CD4-positive, alpha-beta T cell treated with Interleukin-4 for 4 hours (primary cell): ENCODE results near the gene TMEM132D.
"Not testable (repeated sequence)": the region's sequence is repeated elsewhere in the genome, so short reads cannot be mapped to it uniquely, and the experiment has no call there.

Source experiments
- DNase-seq: peaks from one replicate; pipeline ENCODE4 v3.0.0-alpha.2; 2020

TMEM132D gene

GRCh38 chr12:129566800-129567199 is 337.0 kb downstream of the TMEM132D start:
- no peak for DNase-seq

GRCh38 chr12:129564768-129565167 is 339.1 kb downstream of the TMEM132D start:
- no peak for DNase-seq

GRCh38 chr12:129563266-129563665 is 340.6 kb downstream of the TMEM132D start:
- no peak for DNase-seq

- DNase-seq: no peak
Observed at GRCh38 chr12:129561304-129561703, 342.5 kb downstream of the TMEM132D start.

DNA sequence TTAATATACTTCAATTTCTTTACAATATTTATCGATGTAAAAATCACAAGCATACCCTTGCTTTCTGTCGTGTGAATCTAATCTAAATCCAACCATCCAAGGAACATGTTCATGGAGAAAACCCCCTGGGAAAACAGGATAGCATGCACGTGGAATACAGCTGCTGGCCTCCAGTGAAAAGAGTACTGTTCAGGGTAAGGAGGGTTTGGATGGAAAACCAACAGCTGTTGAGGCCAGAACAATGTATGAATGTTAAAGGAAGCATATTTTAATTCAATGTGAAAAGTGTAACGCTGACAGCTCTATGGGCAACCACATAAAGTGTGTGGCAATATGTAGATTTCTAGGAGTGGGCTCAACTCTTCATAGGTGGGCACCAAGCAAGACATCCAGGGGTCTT is 344.0 kb downstream of the TMEM132D start:
- no peak for DNase-seq

DNA sequence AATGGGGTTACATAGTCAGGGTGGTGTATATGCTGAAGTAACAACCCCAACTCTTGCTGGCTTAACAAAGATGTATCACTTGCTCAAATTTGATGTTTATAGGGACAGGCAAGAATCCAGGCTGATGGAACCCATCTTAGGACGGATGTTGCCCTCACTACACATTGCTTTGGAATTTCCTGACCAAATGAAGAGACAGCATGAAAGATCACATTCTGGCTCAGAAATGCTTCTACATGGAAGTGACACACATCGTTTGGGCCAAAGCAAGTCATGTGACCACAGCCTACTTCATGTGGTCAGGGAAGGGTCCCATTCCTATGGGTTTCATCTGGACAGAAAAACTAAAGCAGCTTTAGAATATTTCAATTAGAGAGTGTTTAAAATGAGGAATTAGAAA is 345.8 kb downstream of the TMEM132D start:
- DNase-seq: no peak

DNA sequence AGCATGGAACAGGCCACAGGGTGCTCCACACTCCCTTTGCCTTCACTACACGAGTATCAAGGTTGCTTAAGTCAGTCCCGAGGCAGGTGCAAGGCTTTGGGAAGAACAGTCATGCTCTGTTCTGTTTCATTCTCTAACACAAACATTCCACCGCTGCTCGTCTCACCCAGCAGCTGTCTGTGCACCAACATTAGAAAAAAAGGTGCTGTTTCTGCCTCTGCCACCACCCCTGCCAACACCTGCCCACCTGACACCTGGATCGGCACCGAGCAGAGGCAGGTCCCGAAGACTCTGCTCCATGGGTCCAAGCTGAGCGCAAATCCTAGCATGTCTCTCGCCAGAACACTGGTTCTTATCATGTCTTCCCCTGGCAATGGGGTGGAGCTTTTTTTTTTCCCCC is 347.7 kb downstream of the TMEM132D start:
- DNase-seq: no peak

GRCh38 chr12:129552996-129553750 is 350.7 kb downstream of the TMEM132D start:
- no peak for DNase-seq

- DNase-seq: no peak
Observed at GRCh38 chr12:129551441-129551840, 352.4 kb downstream of the TMEM132D start.

GRCh38 chr12:129550353-129550752 is 353.5 kb downstream of the TMEM132D start:
- no peak for DNase-seq

DNA sequence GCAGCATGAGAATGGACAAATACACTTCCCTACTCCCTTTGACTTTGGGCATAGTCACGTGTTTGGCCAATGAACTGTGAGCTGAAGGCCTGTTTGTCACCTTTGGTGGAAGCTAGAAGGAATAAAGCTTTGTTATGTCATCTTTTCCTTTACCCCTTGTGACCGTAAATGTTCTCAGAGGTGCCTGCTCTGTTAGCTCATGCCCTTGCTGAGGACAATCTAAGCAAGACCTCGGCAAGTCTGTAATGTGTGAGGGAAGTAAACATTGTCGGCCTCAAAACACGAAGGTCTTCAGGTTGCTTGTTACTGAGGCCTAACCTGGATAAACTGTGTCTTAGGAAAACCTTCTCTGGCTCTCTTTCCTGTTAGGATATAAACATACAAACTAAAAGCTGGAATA is 354.2 kb downstream of the TMEM132D start:
- no peak for DNase-seq

DNA sequence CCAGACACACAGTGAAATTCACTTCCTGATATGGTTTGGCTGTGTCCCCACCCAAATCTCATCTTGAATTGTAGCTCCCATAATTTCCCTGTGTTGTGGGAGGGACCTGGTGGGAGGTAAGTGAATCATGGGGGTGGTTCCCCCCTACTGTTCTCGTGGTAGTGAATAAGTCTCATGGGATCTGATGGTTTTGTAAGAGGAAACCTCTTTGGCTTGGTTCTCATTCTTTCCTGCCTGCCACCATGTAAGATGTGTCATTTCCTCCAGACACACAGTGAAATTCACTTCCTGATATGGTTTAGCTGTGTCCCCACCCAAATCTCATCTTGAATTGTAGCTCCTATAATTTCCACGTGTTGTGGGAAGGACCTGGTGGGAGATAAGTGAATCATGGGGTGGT is 354.8 kb downstream of the TMEM132D start:
- DNase-seq: not testable (repeated sequence)

- no peak for DNase-seq
Observed at GRCh38 chr12:129544716-129545115, 359.1 kb downstream of the TMEM132D start.

GRCh38 chr12:129540954-129541353 is 362.9 kb downstream of the TMEM132D start:
- DNase-seq: no peak

GRCh38 chr12:129540249-129540648 is 363.6 kb downstream of the TMEM132D start:
- no peak for DNase-seq

DNA sequence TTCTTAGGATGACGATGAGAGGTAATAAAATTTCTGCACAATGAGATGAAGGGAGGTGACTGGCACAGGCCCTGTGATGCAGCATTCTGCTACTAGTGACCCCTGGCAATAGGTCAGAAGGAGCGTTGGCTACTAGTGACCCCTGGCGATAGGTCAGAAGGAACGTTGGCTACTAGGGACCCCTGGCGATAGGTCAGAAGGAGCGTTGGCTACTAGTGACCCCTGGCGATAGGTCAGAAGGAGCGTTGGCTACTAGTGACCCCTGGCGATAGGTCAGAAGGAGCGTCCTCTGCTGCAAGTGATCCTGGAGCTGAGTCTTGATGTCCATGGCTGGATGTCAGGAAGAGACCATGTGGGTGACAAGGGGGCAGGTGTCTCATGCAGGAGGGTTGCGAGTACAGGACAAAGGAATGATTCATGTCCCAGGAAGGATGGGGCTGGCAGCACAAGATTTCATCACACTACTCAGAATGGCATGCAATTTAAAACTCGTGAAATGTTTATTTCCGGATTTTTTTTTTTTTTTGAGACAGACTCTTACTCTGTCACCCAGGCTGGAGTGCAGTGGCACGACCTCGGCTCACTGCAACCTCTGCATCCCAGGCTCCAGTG is 365.0 kb downstream of the TMEM132D start:
- not testable (repeated sequence) for DNase-seq

- DNase-seq: no peak
Observed at GRCh38 chr12:129538137-129538536, 365.7 kb downstream of the TMEM132D start.

DNA sequence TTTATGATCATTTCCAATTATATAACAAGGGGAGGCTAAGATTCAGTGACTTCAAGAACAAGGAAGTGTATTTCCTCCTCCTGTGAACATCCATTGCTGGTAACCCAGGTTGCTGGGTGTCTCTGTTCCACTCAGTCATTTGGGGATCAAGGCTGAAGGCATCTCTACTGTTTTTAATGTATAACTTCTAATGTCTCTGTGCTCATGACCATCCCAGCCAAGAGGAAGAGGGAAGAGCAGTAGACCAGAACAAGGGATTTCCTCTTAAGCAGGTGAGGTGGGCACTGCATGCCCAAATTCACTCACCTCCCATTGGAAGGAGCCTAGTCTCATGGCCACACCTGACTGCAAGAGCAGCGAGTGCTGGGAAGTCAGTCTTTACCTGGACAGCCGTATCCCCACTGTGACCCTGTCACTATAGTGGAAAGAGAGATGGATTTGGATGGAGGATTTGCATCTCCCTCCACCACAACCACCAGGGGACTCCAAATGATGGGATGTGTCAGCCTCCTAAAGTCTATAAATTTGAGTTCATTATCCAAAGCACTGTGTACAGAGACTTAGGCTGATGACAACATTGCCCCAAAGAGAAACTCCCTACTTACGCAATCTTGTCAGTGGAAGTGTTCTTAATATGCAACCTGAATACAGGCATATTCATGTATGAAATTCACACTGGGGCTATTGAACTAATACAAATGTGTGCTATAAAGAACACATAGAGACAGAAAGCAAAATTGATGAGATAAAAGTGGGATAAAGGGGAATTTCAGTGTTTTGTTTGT is 368.7 kb downstream of the TMEM132D start:
- DNase-seq: no peak

DNA sequence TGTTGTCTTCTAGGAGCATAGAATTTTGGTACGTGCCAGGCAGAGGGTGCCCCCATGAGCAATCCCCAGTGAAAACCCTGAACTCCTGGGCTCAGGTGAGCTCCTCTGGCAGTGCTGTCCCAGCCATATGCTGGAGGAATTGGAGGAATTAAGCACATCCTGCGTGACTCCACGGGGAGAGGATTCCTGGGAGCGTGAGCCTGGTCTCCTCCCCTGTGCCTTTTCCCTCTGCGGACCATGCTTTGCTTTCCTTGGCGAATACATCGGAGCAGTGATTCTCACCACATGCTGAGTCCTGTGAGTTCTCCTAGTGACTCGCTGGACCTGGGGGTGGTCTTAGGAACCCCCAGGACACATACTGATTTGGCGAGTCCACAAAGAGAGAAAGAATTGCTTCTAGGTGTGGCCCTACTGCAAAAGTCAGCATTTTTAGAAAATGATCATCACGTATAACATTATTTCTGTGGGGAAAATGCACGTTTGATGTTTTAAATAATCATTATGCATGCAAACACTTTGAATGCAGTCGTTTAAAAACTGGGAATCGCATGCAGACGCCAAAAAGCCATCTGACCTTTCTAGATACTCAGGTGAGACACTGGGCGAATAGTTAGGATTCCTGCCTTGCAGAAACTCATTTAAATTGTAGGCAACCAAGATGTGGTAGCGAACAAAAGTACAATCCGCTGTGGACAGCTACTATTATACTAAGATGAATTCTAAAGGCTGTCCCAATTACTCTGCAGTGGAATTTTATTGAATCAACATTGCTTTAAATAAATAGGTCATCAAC is 370.9 kb downstream of the TMEM132D start:
- DNase-seq: no peak

- no peak for DNase-seq
Observed at GRCh38 chr12:129532082-129532481, 371.7 kb downstream of the TMEM132D start.

DNA sequence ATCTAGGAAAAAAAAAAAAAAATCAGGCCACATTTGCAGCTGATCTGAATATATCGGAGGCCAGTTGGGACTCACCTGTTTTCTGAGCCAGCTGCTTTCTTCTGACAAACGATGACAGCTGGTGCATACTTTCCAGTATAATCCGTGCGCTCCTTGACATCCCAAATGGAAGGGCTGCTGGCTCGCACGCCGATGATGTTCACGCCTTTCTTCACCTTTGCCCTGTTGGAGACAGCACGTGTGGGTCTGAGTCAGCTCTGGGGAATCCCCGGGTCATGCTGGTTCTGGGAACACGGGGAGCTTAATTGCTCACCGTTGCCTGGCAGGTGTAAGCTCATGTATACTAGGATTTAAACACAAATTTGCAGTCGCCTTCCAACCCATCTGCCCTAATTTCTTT is 372.8 kb downstream of the TMEM132D start:
- DNase-seq: no peak

DNA sequence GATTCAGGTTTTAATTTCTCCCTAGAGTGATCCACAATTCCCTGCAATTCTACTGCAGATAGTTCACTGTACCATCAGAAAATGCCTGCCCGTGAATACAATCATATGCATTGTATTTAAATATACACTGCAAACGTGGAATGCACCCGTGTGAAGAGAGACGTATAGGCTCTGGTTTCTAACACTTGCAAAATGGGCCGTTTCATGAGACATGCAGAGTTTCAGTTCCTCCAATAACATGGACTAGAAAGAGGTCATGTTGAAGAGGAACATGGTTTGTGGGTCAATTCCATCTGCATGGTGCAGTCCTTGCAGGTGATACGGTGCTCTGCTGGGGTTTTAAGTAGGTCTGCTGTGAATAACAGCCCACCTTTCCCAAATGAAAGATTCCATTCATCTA is 373.3 kb downstream of the TMEM132D start:
- no peak for DNase-seq

- no peak for DNase-seq
Observed at GRCh38 chr12:129527506-129527905, 376.3 kb downstream of the TMEM132D start.
